22Rv1 (cell line): ENCODE results near the gene METTL16.

Source experiments
- CTCF ChIP-seq: fragments of 450-650 bp; IDR thresholded peaks from 2 replicates; pipeline ENCODE4 v1.5.1; 2017; ENCODE audit warnings: mild to moderate bottlenecking
- ZFX ChIP-seq: fragments of 450-650 bp; IDR thresholded peaks from 2 replicates; pipeline ENCODE4 v1.6.1; 2017; ENCODE audit warnings: antibody characterized with exemption, borderline replicate concordance

GRCh38 chr17:2427215-2427614 lies 84.5 kb downstream of the METTL16 start:
- TF ChIP-seq CTCF (no peak), ZFX (no peak)
